ENCODE data around the gene MTX1. TPM values are rescaled to one million over a fixed set of nuclear protein-coding genes. Genes with fewer than 3 reads are reported as not detected.

The MTX1 gene
- total RNA-seq, 2 experiments from 2014 or later = 43.9 to 70.2 TPM

GRCh38 chr1:155251566-155251965, 43.1 kb downstream of the MTX1 start:
- H3K79me2 ChIP-seq (ENCODE audit: insufficient read depth, low read depth, low read length) = no peaks in the 10 kb centered on the region
- no peaks in the 10 kb centered on the region for H3K9me2 ChIP-seq (ENCODE audit: insufficient read depth, low read length)
- BruUV-seq (replicated peaks) = no TSS peak
- H3K4me1 ChIP-seq (ENCODE audit: insufficient read depth, low read length, poor library complexity, severe bottlenecking) = peaks cover 32% of the 10 kb centered on the region
- H4K20me1 ChIP-seq (ENCODE audit: insufficient read depth, low read length) = no peaks in the 10 kb centered on the region
- ChIA-PET CTCF (ENCODE audit: unreplicated experiment) (interaction anchor here (0.5 to 2.0 kb wide), 9 partner anchors 9 to 353 kb away, joined by 3 to 10 read pairs (median 4); partner anchors contain the start of genes FDPS and SCAMP3), POLR2A (interaction anchor here (2.4 kb wide), 1 partner anchor 57 kb away, joined by 7 read pairs; the partner anchor contains the start of gene FDPS)
- no peak overlapping the region for H3K27ac ChIP-seq (ENCODE audit: low read depth, low read length, poor library complexity, severe bottlenecking)
- H3K4me2 ChIP-seq (ENCODE audit: low read length) = no peak overlapping the region
- intact Hi-C loops (cut with micrococcal nuclease; ENCODE audit: unreplicated experiment) = loop anchor here (2.0 kb wide), 1 partner anchor 253 kb away; no protein-coding TSS in a partner anchor
- no peak overlapping the region for H2AFZ ChIP-seq (ENCODE audit: low read length)
- no peak for DNase-seq (ENCODE audit: low spot score)
- no peak overlapping the region for H3K4me3 ChIP-seq (ENCODE audit: low read depth, low read length, poor library complexity, severe bottlenecking)
- TF ChIP-seq CTCF (conservative IDR thresholded peaks at IDR 0.05; ENCODE audit: low read length) (no peak), EZH2phosphoT487 (IDR thresholded peaks at IDR 0.05; ENCODE audit: borderline replicate concordance, low read depth, low read length) (no peak)
- no peaks in the 10 kb centered on the region for H3K9me3 ChIP-seq (ENCODE audit: low read length)
- H3K36me3 ChIP-seq (ENCODE audit: insufficient read depth, low read length) = peaks cover 15% of the 10 kb centered on the region; the same call in 1 of the 2 replicates

GRCh38 chr1:155253208-155253607, 44.7 kb downstream of the MTX1 start:
- no peaks in the 10 kb centered on the region for H4K20me1 ChIP-seq (ENCODE audit: insufficient read depth, low read length)
- no peaks in the 10 kb centered on the region for H3K9me2 ChIP-seq (ENCODE audit: insufficient read depth, low read length)
- no peak overlapping the region for H2AFZ ChIP-seq (ENCODE audit: low read length)
- peak overlapping the region; percentile 95 for H3K4me2 ChIP-seq (ENCODE audit: low read length)
- intact Hi-C loops (cut with micrococcal nuclease; ENCODE audit: unreplicated experiment) = no loop called here
- peaks cover 32% of the 10 kb centered on the region for H3K4me1 ChIP-seq (ENCODE audit: insufficient read depth, low read length, poor library complexity, severe bottlenecking)
- ChIA-PET CTCF (ENCODE audit: unreplicated experiment) (no interaction called here), POLR2A (interaction anchor here (0.7 kb wide), 1 partner anchor 14 kb away, joined by 4 read pairs; no protein-coding TSS in a partner anchor)
- H3K79me2 ChIP-seq (ENCODE audit: insufficient read depth, low read depth, low read length) = no peaks in the 10 kb centered on the region
- no TSS peak for BruUV-seq (replicated peaks)
- peak; percentile 24; the same call in 1 of the 2 replicates for TF ChIP-seq CTCF (conservative IDR thresholded peaks at IDR 0.05; ENCODE audit: low read length)
- TF ChIP-seq EZH2phosphoT487 (IDR thresholded peaks at IDR 0.05; ENCODE audit: borderline replicate concordance, low read depth, low read length) = no peak
- no peak for DNase-seq (ENCODE audit: low spot score)
- H3K9me3 ChIP-seq (ENCODE audit: low read length) = no peaks in the 10 kb centered on the region
- H3K27ac ChIP-seq (ENCODE audit: low read depth, low read length, poor library complexity, severe bottlenecking) = no peak overlapping the region
- peaks cover 21% of the 10 kb centered on the region; the same call in 1 of the 2 replicates for H3K36me3 ChIP-seq (ENCODE audit: insufficient read depth, low read length)
- H3K4me3 ChIP-seq (ENCODE audit: low read depth, low read length, poor library complexity, severe bottlenecking) = peak overlapping the region; percentile 77

- BruUV-seq (replicated peaks) = no TSS peak
- Histone ChIP-seq H3K79me2 (ENCODE audit: insufficient read depth, low read depth, low read length) (no peaks in the 10 kb centered on the region), H3K4me1 (ENCODE audit: insufficient read depth, low read length, poor library complexity, severe bottlenecking) (peaks cover 32% of the 10 kb centered on the region), H3K36me3 (ENCODE audit: insufficient read depth, low read length) (peaks cover 26% of the 10 kb centered on the region), H3K27ac (ENCODE audit: low read depth, low read length, poor library complexity, severe bottlenecking) (peak overlapping the region; percentile 20), H3K9me2 (ENCODE audit: insufficient read depth, low read length) (no peaks in the 10 kb centered on the region), H3K9me3 (ENCODE audit: low read length) (no peaks in the 10 kb centered on the region), H3K4me2 (ENCODE audit: low read length) (peak overlapping the region; percentile 95), H3K4me3 (ENCODE audit: low read depth, low read length, poor library complexity, severe bottlenecking) (peak overlapping the region; percentile 77), H4K20me1 (ENCODE audit: insufficient read depth, low read length) (no peaks in the 10 kb centered on the region), H2AFZ (ENCODE audit: low read length) (no peak overlapping the region)
- ChIA-PET POLR2A (no interaction called here), CTCF (ENCODE audit: unreplicated experiment) (no interaction called here)
- TF ChIP-seq CTCF (conservative IDR thresholded peaks at IDR 0.05; ENCODE audit: low read length) = no peak
- TF ChIP-seq EZH2phosphoT487 (IDR thresholded peaks at IDR 0.05; ENCODE audit: borderline replicate concordance, low read depth, low read length) = no peak
- intact Hi-C loops (cut with micrococcal nuclease; ENCODE audit: unreplicated experiment) = loop anchor here (1.0 kb wide), 1 partner anchor 54 kb away; no protein-coding TSS in a partner anchor
- no peak for DNase-seq (ENCODE audit: low spot score)
Observed at GRCh38 chr1:155253797-155254196, 45.3 kb downstream of the MTX1 start.

Measured in OCI-LY7 (cell line).